HL-60 (cell line): ENCODE measurements around the gene PTCHD4.

Source experiments
- DNase-seq, 2 experiments: peaks; one replicate each; pipeline ENCODE4 v3.0.0-alpha.2; 2010 to 2020; ENCODE audit warnings: low read depth in 1 of 2, low spot score in 1 of 2
- H3K27ac ChIP-seq: fragments of 250-450 bp; sonication (Bioruptor Pico); replicated peaks from 2 replicates; pipeline ENCODE4 v1.5.1; 2020; ENCODE audit warnings: mild to moderate bottlenecking, moderate library complexity
- H3K27me3 ChIP-seq: fragments of 250-450 bp; sonication (Bioruptor Pico); 2 replicates; pipeline ENCODE4 v1.5.1; 2021; ENCODE audit warnings: mild to moderate bottlenecking, moderate library complexity; ENCODE audit not compliant: insufficient read depth, poor library complexity, severe bottlenecking
- H3K4me3 ChIP-seq: replicated peaks from 2 replicates; pipeline ENCODE4 v1.5.1; 2011; ENCODE audit warnings: mild to moderate bottlenecking, control low read depth, low read length; ENCODE audit not compliant: insufficient read depth
- CTCF ChIP-seq: IDR thresholded peaks from one replicate; pipeline ENCODE4 v1.5.1; 2011; ENCODE audit warnings: low read length, control low read depth, inconsistent platforms; ENCODE audit not compliant: insufficient read depth
- GABPA ChIP-seq: IDR thresholded peaks from 2 replicates; pipeline ENCODE4 v1.6.1; 2012; ENCODE audit warnings: low read depth
- POLR2AphosphoS5 ChIP-seq: IDR thresholded peaks from 2 replicates; pipeline ENCODE4 v1.6.1; 2012; ENCODE audit warnings: low read depth
- REST ChIP-seq: IDR thresholded peaks from 2 replicates; pipeline ENCODE4 v1.6.1; 2012; ENCODE audit warnings: low read depth; ENCODE audit not compliant: insufficient replicate concordance
- SPI1 ChIP-seq: IDR thresholded peaks from 2 replicates; pipeline ENCODE4 v1.6.1; 2012; ENCODE audit warnings: low read depth, mild to moderate bottlenecking, borderline replicate concordance

Gene PTCHD4

GRCh38 chr6:48067148-48067712, 43.8 kb downstream of the PTCHD4 start:
- TF ChIP-seq REST: no peak
- no peak for TF ChIP-seq SPI1
- TF ChIP-seq CTCF: no peak
- TF ChIP-seq POLR2AphosphoS5: no peak
- TF ChIP-seq GABPA: no peak
- Histone ChIP-seq H3K4me3 (no peak overlapping the region), H3K27me3 (peaks cover 12% of the 10 kb centered on the region), H3K27ac (no peak overlapping the region)
- DNase-seq: no peak

GRCh38 chr6:48061265-48061990, 49.6 kb downstream of the PTCHD4 start:
- DNase-seq: no peak
- no peak overlapping the region for H3K27ac ChIP-seq
- TF ChIP-seq CTCF (no peak), POLR2AphosphoS5 (no peak), REST (no peak), SPI1 (no peak), GABPA (no peak)
- no peak overlapping the region for H3K4me3 ChIP-seq
- no peaks in the 10 kb centered on the region for H3K27me3 ChIP-seq
